ENCODE data around the gene DOK4.

DNA sequence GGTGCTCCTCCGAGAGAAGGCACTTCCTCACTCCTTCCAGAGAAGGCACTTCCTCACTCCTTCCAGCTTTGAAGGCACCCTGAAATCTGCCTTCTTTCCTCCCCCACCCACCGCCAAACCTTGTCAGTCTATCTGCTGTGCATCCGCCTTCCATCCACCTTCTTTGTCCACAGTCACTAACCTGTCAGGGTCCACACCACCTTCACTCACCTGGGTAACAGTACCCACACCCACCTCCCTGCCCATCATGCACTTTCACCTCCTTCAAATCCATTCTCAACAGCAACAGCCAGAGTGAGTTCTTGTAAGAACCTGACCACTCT, 44.9 kb upstream of the DOK4 start:
- TF ChIP-seq, protein P1, sequence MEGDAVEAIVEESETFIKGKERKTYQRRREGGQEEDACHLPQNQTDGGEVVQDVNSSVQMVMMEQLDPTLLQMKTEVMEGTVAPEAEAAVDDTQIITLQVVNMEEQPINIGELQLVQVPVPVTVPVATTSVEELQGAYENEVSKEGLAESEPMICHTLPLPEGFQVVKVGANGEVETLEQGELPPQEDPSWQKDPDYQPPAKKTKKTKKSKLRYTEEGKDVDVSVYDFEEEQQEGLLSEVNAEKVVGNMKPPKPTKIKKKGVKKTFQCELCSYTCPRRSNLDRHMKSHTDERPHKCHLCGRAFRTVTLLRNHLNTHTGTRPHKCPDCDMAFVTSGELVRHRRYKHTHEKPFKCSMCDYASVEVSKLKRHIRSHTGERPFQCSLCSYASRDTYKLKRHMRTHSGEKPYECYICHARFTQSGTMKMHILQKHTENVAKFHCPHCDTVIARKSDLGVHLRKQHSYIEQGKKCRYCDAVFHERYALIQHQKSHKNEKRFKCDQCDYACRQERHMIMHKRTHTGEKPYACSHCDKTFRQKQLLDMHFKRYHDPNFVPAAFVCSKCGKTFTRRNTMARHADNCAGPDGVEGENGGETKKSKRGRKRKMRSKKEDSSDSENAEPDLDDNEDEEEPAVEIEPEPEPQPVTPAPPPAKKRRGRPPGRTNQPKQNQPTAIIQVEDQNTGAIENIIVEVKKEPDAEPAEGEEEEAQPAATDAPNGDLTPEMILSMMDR (IDR thresholded peaks at IDR 0.05) = no peak
- TF ChIP-seq EP300 (IDR thresholded peaks at IDR 0.05) = no peak
- no peak for TF ChIP-seq POLR2A (IDR thresholded peaks at IDR 0.05)
